GM12875 (cell line): Measurements from ENCODE around the gene RHBDD2.
"Not testable (repeated sequence)": the region's sequence is repeated elsewhere in the genome, so short reads cannot be mapped to it uniquely, and the experiment has no call there.

Experiments
- H3K4me3 ChIP-seq: one replicate; pipeline ENCODE4 v1.5.1; 2011; ENCODE audit warnings: low read depth, low read length, control low read depth
- CTCF ChIP-seq: IDR thresholded peaks from 2 replicates; pipeline ENCODE4 v1.5.1; 2011; ENCODE audit warnings: low read depth, mild to moderate bottlenecking, control low read depth, inconsistent platforms, low read length, moderate library complexity, borderline replicate concordance; ENCODE audit not compliant: insufficient read depth

RHBDD2 gene

DNA sequence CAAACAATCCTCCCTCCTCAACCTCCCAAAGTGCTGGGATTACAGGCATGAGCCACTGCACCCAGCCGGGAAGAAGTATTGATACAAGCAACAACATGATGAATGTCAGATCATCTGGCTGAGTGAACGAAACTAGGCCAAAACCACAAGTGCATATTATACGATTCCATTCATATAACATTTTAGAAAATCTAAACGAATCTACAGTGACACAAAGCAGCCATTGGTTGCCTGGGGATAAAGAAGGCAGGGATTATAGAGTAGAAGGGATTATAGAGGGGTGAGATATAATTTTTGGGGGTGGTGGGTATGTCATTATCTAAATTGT, 11.5 kb upstream of the RHBDD2 start:
- TF ChIP-seq CTCF = no peak
- no peak overlapping the region for H3K4me3 ChIP-seq

DNA sequence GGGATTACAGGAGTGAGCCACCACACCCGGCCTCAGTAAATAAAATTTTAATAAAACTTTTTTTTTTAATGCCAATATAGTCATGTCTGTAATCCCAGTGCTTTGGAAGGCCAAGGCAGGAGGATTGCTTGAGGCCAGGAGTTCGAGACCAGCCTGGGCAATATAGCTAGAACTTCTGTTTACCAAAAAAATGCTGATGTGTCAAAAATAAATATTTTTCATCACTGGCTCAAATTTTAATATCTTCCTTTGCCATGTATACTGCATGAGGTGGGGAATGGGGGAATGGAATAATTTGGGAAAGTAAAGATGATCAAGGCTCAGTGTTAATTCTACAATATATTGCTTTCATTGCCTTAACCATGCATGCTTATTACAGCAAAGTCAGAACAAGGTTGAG, 10.7 kb upstream of the RHBDD2 start:
- H3K4me3 ChIP-seq = no peak overlapping the region
- TF ChIP-seq CTCF = no peak

DNA sequence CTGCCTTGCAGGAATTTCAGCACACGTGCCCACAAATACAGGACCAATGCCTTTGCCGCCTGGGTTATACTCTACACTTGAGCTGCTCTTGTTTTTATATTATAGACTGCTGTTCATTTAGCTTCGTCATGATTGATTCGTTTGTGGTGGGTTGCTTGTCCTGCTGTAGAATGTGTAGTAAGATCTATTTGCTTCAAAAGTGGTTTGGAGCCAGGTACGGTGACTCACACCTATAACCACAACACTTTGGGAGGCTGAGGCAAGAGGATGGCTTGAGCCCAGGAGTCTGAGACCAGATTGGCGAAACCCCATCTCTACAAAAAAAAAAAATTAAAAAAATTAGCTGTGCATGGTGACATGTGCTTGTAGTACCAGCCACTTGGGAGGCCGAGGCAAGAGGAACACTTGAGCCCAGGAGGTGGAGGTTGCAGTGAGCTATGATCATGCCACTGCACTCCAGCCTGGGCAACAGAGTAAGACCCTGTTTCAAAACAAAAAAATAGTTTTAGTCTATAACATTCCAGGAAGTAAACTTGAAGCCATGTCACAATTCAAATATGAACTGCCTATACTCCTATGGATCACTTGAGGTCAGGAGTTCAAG, 9.0 kb upstream of the RHBDD2 start:
- no peak for TF ChIP-seq CTCF

GRCh38 chr7:75870557-75871161, 8.2 kb upstream of the RHBDD2 start:
- TF ChIP-seq CTCF = no peak

More for the DNA sequence above, 9.0 kb upstream of the RHBDD2 start:
- H3K4me3 ChIP-seq = no peak overlapping the region

DNA sequence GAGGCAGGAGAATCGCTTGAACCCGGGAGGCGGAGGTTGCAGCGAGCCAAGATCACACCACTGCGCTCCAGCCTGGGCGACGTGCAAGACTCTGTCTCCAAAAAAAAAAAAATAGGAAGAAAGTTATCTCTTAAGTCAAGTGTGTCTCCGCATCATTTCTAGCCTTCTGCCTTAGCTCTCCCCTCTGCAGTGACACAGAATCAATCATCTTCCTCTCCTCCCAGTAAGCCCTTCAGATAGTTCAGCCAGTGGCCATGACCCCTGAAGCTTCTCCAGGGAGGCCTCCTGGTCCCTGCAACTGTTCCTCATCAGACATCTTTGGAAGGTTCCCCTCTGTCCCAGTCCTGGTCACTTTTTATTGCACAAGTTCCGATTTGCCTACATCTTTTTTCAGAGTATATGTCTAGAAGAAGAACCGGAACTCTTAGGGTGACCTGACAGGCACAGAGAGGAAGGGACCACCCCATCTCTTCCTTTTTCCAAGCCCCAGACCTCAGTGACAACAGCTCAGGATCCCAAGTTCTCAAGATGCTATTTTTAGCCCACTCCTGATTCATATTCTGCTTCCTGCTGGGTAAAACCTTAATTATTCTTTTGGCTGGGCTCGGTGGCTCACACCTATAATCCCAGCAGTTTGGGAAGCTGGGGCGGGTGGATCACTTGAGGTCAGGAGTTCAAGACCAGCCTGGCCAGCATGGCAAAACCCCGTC, 6.6 kb upstream of the RHBDD2 start:
- no peak for TF ChIP-seq CTCF
- H3K4me3 ChIP-seq = no peak overlapping the region

More at GRCh38 chr7:75870557-75871161, 8.2 kb upstream of the RHBDD2 start:
- H3K4me3 ChIP-seq = no peak overlapping the region

DNA sequence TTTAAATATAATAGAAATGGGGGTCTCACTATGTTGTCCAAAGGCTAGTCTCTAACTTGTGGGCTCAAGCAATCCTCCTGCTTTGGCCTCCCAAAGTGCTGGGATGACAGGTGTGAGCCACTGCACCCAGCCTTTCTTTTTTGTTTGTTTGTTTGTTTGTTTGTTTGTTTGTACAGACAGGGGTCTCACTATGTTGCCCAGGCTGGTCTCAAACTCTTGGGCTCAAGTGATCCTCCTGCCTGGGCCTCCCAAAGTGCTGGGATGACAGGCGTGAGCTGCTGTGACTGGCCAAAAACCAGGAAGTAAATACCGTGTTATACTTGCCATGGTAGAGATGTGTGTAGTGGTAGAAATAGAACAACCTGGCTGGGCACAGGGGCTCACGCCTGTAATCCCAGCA, 4.7 kb upstream of the RHBDD2 start:
- H3K4me3 ChIP-seq = not testable (repeated sequence)

DNA sequence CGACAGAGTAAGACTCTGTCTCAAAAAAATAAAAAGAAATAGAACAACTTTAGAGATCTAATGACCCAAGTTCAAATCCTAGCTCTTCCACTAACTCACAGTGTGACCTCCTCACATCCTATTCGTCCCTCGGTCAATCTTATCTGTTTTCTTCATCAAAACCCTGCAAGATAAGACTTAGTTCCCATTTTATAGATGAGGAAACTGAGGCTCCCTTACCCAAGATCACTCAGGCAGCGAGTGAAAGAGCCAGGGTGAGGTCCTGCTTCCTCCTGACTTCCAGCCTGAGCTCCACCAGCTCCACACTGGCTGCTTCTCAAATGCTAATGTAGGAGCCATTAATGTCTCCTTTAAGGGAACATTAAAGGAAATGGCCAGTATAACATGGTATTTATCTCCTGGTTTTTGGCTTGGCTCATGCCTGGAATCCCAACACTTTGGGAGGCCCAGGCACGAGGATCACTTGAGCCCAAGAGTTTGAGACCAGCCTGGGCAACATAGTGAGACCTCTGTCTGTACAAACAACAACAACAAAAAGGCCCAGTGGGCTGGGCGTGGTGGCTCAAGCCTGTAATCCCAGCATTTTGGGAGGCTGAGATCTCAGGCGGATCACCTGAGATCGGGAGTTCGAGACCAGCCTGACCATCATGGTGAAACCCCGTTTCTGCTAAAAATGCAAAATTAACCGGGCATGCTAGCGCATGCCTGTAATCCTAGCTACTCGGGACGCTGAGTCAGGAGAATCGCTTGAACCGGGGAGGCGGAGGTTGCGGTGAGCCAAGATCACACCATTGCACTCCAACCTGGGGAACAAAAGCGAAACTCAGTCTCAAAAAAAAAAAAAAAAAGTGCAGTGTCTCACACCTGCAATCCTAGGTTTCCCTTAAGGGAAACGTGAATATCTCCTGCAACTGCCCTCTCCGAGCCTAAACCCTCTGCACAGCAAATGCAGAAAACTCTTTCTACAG, 3.4 kb upstream of the RHBDD2 start:
- H3K4me3 ChIP-seq = no peak overlapping the region
- no peak for TF ChIP-seq CTCF
